ENCODE measurements around the gene CFB.

GRCh38 chr6:31956796-31957195 is 10.9 kb downstream of the CFB start:
- TF ChIP-seq, protein P1, sequence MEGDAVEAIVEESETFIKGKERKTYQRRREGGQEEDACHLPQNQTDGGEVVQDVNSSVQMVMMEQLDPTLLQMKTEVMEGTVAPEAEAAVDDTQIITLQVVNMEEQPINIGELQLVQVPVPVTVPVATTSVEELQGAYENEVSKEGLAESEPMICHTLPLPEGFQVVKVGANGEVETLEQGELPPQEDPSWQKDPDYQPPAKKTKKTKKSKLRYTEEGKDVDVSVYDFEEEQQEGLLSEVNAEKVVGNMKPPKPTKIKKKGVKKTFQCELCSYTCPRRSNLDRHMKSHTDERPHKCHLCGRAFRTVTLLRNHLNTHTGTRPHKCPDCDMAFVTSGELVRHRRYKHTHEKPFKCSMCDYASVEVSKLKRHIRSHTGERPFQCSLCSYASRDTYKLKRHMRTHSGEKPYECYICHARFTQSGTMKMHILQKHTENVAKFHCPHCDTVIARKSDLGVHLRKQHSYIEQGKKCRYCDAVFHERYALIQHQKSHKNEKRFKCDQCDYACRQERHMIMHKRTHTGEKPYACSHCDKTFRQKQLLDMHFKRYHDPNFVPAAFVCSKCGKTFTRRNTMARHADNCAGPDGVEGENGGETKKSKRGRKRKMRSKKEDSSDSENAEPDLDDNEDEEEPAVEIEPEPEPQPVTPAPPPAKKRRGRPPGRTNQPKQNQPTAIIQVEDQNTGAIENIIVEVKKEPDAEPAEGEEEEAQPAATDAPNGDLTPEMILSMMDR (IDR thresholded peaks at IDR 0.05): no peak
- TF ChIP-seq SIN3A (IDR thresholded peaks at IDR 0.05; ENCODE audit: borderline replicate concordance, insufficient read depth, low read depth, low read length): no peak
- TF ChIP-seq, protein P2, sequence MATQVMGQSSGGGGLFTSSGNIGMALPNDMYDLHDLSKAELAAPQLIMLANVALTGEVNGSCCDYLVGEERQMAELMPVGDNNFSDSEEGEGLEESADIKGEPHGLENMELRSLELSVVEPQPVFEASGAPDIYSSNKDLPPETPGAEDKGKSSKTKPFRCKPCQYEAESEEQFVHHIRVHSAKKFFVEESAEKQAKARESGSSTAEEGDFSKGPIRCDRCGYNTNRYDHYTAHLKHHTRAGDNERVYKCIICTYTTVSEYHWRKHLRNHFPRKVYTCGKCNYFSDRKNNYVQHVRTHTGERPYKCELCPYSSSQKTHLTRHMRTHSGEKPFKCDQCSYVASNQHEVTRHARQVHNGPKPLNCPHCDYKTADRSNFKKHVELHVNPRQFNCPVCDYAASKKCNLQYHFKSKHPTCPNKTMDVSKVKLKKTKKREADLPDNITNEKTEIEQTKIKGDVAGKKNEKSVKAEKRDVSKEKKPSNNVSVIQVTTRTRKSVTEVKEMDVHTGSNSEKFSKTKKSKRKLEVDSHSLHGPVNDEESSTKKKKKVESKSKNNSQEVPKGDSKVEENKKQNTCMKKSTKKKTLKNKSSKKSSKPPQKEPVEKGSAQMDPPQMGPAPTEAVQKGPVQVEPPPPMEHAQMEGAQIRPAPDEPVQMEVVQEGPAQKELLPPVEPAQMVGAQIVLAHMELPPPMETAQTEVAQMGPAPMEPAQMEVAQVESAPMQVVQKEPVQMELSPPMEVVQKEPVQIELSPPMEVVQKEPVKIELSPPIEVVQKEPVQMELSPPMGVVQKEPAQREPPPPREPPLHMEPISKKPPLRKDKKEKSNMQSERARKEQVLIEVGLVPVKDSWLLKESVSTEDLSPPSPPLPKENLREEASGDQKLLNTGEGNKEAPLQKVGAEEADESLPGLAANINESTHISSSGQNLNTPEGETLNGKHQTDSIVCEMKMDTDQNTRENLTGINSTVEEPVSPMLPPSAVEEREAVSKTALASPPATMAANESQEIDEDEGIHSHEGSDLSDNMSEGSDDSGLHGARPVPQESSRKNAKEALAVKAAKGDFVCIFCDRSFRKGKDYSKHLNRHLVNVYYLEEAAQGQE (IDR thresholded peaks at IDR 0.05; ENCODE audit: insufficient read depth in 1 of 2, low read depth in 2 of 2, low read length in 1 of 2): no peak
- no peak for TF ChIP-seq POLR2AphosphoS5 (IDR thresholded peaks at IDR 0.05; ENCODE audit: low read depth, low read length)
- no peak for TF ChIP-seq TCF7L2 (IDR thresholded peaks at IDR 0.05; ENCODE audit: low read depth, low read length)

All from Panc1 (cell line).